GM19193 (cell line): ENCODE results near the gene PPM1B.

ENCODE experiments used
- POLR2A ChIP-seq: IDR thresholded peaks from 4 replicates; pipeline ENCODE4 v1.6.1; 2011; ENCODE audit not compliant: insufficient read depth, insufficient read length; ENCODE audit errors: extremely low read depth

The PPM1B gene

DNA sequence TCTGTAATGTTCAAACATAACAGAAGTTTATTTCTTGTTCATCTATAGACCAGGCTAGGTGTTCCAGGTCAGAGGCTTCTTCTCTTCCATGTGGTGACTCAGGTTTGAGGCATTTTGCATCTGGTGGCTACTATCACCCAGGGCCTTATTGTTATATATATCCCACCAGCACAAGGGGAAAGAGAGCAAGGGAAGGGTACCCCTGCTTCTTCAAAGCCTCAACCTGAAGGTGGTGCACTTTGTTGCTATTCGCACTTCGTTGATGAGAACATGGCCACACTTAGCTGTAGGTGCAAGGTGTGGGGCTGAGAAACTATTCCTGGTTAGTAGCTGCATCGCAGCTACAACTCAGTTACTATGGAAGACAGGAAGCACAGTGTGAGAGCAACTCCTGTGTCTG lies 79.2 kb downstream of the PPM1B start:
- no peak for TF ChIP-seq POLR2A

DNA sequence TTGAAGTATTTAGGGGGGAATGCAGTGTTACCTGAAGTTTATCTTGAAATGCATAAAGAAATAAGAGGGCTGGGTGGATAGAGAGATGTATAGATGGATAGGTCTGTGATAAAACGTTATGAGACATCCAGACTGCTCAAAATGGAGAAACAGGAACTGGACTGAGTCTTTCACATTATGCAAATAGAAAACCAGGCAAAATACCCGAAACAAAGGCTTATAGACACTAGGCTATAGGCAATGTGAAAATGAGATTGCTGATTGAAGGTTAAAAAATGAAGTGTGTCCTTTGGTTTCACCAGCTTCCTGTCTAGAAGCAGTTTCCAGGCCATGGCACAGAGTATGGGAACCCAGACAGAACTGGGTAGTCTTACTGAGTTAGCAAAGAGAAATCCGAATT lies 81.7 kb downstream of the PPM1B start:
- no peak for TF ChIP-seq POLR2A

DNA sequence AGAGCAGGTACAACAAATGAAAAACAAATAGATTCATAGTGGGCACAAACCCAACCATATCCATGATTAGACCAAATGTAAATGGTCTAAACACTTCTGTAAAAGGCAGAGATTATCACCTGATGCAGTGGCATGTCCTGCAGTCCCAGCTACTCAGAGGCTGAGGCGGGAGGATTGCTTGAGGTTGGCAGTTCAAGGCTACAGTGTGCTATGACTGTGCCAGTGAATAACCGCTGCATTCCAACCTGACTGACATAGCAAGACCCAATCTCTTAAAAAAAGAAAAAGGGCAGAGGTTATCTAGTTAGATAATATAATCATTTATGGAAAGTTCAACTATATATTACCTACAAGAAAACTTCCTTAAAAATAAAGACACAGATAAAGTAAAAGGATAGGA lies 85.3 kb downstream of the PPM1B start:
- no peak for TF ChIP-seq POLR2A

DNA sequence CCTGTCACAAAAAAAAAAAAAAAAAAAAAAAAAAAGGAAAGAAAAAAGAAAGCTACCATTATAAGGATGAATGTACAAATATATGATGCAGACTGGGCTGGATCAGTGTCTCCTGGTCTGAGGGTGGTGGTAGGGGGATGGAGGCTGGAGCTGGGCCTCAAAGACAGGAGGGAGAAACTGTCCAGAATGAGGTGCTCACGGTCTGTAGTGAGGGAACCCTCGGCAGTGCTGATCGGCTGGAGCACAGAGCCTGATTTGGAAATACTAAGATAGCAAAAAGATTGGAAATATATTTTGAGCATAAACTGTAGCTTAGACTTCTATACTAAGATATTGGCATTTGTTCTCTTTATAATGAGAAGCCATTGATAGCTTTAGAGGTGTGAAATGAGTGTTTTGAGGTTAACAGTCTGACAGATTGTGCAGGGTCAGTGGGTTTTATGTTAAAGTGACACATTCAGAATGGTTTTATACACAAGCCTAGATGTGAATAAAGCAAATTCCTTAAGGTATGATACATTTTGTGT lies 98.7 kb downstream of the PPM1B start:
- no peak for TF ChIP-seq POLR2A

DNA sequence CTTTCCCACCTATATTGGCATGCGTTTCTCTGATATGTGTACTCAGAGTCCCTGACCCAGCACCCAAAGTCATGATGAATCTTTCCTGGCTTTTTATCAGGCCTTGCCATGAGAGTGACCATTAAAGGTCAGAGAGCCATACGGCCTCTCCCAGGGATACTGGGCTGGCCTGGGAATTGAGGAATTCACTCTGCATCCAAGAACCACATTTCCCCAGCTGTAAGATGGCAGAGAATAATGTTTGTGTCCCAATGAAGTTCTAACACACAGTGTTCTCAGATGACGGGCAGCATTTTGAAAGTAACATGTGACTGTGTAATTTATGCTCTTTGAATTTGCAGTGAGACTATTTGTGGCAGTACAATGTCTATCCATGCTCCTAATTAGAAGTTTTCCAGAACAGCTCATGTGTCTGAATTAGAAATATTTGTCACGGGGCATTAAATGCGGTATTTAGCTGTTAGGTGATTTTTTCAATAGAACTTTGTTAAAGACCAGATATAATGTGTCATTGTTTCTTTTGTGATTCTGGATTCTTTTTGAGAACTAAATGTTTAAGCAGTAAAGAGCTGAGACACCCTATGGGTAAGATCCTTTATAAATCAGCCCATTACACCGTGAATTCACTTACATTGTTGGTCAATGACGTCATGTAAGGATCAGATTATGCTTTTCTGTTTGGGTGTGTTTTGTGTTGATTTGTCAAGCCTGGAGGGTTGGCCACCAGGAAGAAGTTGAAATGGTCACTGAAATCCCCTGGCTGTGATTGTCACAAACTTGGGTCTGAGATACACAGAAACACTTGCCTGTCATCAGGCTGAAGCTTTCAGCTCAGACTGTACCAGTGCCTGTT lies 99.3 kb downstream of the PPM1B start:
- no peak for TF ChIP-seq POLR2A

DNA sequence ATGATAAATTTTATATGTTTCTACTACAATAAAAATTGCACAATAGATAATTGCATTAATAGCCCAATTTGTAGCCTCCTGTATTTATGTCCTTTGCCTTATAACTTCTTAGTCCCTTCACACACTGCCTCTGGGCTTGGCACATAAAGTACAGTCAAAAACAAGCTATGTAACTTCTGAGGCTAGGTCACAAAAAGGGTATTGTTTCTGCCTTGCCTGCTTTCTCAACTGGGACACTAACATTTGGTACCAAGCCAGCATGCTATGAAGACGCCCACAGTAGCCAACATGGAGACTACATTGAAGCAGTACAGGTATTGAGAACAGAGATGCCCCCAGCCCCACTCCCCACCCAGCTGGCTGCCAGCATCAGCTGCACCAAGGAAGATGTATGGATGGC lies 101.2 kb downstream of the PPM1B start:
- no peak for TF ChIP-seq POLR2A

DNA sequence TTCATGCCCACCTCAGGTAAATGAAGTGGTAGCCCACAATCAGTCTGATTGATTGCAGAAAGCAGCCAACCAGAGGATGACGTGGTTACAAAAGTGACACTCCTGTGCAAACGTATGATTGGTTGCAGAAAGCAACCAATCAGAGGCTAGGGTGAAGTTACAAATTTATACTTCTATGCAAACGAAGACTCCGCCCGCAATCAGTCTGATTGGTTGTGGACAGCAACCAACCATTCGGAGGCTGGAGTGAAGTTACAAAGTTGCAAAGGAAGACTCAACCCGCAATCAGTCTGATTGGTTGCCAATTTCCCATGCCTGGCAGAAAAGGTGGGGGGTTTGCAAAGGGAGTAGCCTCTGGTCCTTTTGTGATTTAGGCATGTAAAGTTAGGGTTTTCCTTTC lies 102.6 kb downstream of the PPM1B start:
- no peak for TF ChIP-seq POLR2A

DNA sequence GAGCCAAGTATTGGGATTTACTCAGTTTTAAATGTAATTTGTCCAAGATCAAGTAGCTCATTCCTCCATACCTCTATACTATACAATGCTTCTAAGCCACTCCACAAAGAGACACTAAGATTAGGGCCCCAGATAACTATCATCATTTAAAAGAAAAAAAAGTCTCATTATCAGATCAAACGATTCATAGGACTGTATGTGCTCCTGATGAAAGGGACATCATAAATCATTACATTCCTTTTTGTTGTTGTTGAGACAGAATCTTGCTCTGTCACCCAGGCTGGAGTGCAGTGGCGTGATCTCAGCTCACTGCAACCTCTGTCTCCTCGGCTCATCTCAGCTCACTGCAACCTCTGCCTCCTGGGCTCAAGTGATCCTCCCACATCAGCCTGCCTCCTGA lies 104.4 kb downstream of the PPM1B start:
- TF ChIP-seq POLR2A, result no peak

DNA sequence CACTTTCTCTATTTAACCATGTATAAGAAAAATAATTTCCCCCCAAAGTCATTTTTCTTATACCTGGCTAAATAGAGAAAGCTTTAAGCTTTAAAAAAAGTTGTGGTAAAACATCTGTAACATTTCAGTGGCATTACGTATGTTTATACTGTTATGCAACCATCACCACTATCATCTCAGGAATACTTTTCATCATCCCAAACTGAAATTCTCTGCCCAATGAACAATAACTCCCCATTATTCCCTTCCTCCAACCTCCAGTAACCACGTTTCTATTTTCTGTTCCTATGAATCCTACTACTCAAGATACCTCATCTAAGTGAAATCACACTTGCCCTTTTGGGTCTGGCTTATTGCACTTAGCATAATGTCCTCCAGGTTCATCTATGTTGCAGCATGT lies 104.9 kb downstream of the PPM1B start:
- no peak for TF ChIP-seq POLR2A

DNA sequence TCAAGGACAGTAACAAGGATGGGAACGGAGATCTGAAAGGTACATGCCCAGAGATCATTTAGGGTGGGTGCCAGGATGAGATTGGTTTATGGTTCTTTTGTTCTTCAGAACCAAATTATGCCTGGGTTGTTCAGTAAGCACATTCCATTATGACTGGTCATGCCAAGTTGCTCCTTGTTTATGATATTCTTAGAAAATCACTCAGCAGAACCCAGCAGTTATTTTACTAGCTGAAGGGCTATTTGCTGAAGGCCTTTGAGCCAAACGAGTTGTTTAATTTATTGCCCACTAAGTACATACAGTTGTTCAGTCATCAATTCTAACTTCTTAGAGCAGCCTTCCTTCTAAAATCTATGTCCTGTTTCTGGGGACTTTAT lies 107.2 kb downstream of the PPM1B start:
- TF ChIP-seq POLR2A, result no peak

DNA sequence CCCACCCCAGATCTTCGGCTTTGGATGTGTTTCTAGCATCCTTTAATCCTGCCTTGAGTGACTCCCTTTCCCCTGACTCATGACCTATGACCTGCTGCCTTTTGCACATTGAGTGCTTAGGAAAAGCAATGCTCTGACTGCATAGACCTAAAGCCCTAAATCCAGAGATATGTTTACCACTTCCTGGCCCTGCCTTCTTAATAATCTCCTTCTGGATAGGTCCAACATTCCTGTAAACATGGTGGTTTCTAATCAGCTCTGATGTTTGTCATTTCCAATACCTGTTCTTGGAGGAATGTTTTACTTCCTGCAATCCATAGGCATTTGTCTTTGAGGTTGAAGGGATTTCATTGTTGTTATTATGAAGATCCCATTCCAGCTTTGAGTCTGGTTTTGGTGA lies 108.9 kb downstream of the PPM1B start:
- no peak for TF ChIP-seq POLR2A

DNA sequence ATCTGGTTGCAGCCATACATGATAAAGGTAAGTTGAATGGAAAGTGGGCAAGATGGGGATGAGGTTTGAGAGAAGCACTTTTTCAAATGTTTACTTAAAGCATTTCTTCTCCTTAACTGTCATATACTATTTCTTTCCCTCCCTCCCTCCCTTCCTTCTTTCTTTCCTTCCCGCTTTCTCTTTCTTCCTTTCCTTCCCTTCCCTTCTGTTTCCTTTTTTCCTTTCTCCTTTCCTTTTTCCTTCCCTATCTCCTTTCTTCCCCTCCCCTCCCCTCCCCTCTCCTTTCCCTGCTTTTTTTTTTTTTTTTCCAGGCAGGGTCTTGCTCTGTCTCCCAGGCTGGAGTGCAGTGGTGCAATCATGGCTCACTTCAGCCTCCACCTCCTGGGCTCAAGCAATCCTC lies 112.2 kb downstream of the PPM1B start:
- no peak for TF ChIP-seq POLR2A
